Stomach (tissue), 9 donors: ENCODE measurements around the gene XCL1. TPM values are rescaled to one million over a fixed set of nuclear protein-coding genes. Genes with fewer than 3 reads are reported as not detected.

Experiments
- DNase-seq, 2 donors: peaks; one replicate each; pipeline versions ENCODE4 v3.0.0 to v3.0.0-alpha.2; 2013 to 2019
- H3K27ac ChIP-seq, 5 donors: fragments of 200-600 bp in 4 of 5; sonication (generic) in 4 of 5; one replicate each; pipeline ENCODE4 v1.5.1; 2013 to 2019; ENCODE audit warnings: mild to moderate bottlenecking in 1 of 5, moderate library complexity in 1 of 5
- H3K27me3 ChIP-seq, 3 donors: fragments of 200-600 bp; sonication (generic); one replicate each; pipeline ENCODE4 v1.5.1; 2017 to 2019; ENCODE audit warnings: mixed run types in 1 of 3
- H3K36me3 ChIP-seq, 4 donors: fragments of 200-600 bp; sonication (generic); 1 replicate in 3 of 4; 2 replicates in 1 of 4; pipeline ENCODE4 v1.5.1; 2016 to 2019
- H3K4me1 ChIP-seq, 4 donors: fragments of 200-600 bp; sonication (generic); one replicate each; pipeline ENCODE4 v1.5.1; 2016 to 2019
- H3K4me3 ChIP-seq, 4 donors: fragments of 200-600 bp; sonication (generic) in 3 of 4; one replicate each; pipeline ENCODE4 v1.5.1; 2016 to 2019; ENCODE audit warnings: mild to moderate bottlenecking in 1 of 4
- H3K9me3 ChIP-seq, 4 donors: fragments of 200-600 bp; sonication (generic); one replicate each; pipeline ENCODE4 v1.5.1; 2016 to 2019
- CTCF ChIP-seq, 7 experiments: fragments of 450-650 bp in 4 of 7; fragments of 200-600 bp in 3 of 7; sonication (generic) in 3 of 7; IDR thresholded peaks; one replicate each; pipeline ENCODE4 v1.5.1; 2016 to 2019; ENCODE audit warnings: antibody characterized with exemption in 7 of 7, control low read depth in 2 of 7, mild to moderate bottlenecking in 1 of 7
- EP300 ChIP-seq: sonication (generic); formaldehyde crosslinking; IDR thresholded peaks from one replicate; pipeline ENCODE4 v1.6.1; 2017; ENCODE audit warnings: antibody characterized with exemption
- POLR2A ChIP-seq, 4 donors: fragments of 450-650 bp; IDR thresholded peaks; one replicate each; pipeline ENCODE4 v1.6.1; 2016; ENCODE audit warnings: antibody characterized with exemption in 4 of 4, control low read depth in 2 of 4, mild to moderate bottlenecking in 1 of 4, moderate library complexity in 1 of 4
- POLR2AphosphoS5 ChIP-seq, 3 donors: sonication (generic); formaldehyde crosslinking; IDR thresholded peaks; one replicate each; pipeline ENCODE4 v1.6.1; 2016; ENCODE audit warnings: antibody characterized with exemption in 3 of 3
- WGBS, 5 donors: extraction: QIAGEN DNeasy Blood & Tissue Kit in 3 of 5; methylation state at CpG; one replicate each; pipeline versions ENCODE4 v1.1.5 to v1.1.7; 2013 to 2018; 5-methylcytosine and 5-hydroxymethylcytosine counted together
- intact Hi-C: fragments of 100-400 bp; cut with DNase I; formaldehyde crosslinking; loops from one replicate; pipeline ENCODE4 v1.15.1; 2023; ENCODE audit warnings: low total_unique reads
- polyA plus RNA-seq, 3 donors: library from polyadenylated mRNA; stranded (reverse); fragments of 200-250 nt; gene quantifications; one replicate each; pipeline ENCODE4 v1.2.3, GENCODE V29; 2013
- total RNA-seq, 5 donors: library from RNA; depleted of rRNA; stranded (reverse); fragments of >200 nt; gene quantifications; one replicate each; pipeline versions ENCODE4 v1.1.0 to v1.2.3, GENCODE V29; 2014 to 2016
- donor health status: healthy with polysubstance abuse.
- donor health status: Bipolar disorder and iron deficiency.
- donor health status: healthy.

Gene XCL1
- total and polyA plus RNA-seq, 8 donors = 0.23 TPM; not detected in 7

- TF ChIP-seq EP300 (no peak), POLR2A (IDR thresholded peaks at IDR 0.05) (no peak), CTCF (IDR thresholded peaks at IDR 0.05) (no peak), POLR2AphosphoS5 (IDR thresholded peaks at IDR 0.05) (no peak)
- no peak overlapping the region for H3K4me3 ChIP-seq
- DNase-seq = no peak
- no peaks in the 10 kb centered on the region for H3K27me3 ChIP-seq
- peaks cover 0 to 30% (median 0%) of the 10 kb centered on the region in 4 donors for H3K4me1 ChIP-seq
- WGBS, 5 donors = 65 to 85% (median 81%) methylated on average over 5 of the region's 5 CpGs
- no peak overlapping the region for H3K27ac ChIP-seq
- intact Hi-C loops = no loop called here
- no peaks in the 10 kb centered on the region for H3K9me3 ChIP-seq
- H3K36me3 ChIP-seq = no peaks in the 10 kb centered on the region
Observed at GRCh38 chr1:168553680-168554553, 22.5 kb upstream of the XCL1 start.

- Histone ChIP-seq H3K27me3 (no peaks in the 10 kb centered on the region), H3K4me1 (peaks cover 0 to 30% (median 0%) of the 10 kb centered on the region in 4 donors), H3K27ac (no peak overlapping the region), H3K36me3 (no peaks in the 10 kb centered on the region), H3K4me3 (no peak overlapping the region), H3K9me3 (no peaks in the 10 kb centered on the region)
- no peak for DNase-seq
- WGBS, 5 donors = 71 to 88% (median 84%) methylated on average over 5 of the region's 5 CpGs
- intact Hi-C loops = no loop called here
- no peak for TF ChIP-seq POLR2A (IDR thresholded peaks at IDR 0.05)
- TF ChIP-seq CTCF (IDR thresholded peaks at IDR 0.05) = no peak
Observed at GRCh38 chr1:168554603-168555483, 21.6 kb upstream of the XCL1 start.

- WGBS, 5 donors = 64 to 82% (median 70%) methylated on average over 3 of the region's 3 CpGs
- Histone ChIP-seq H3K9me3 (no peaks in the 10 kb centered on the region), H3K4me1 (peaks cover 0 to 30% (median 0%) of the 10 kb centered on the region in 4 donors), H3K36me3 (no peaks in the 10 kb centered on the region), H3K4me3 (no peak overlapping the region), H3K27ac (no peak overlapping the region), H3K27me3 (no peaks in the 10 kb centered on the region)
- no peak for DNase-seq
- intact Hi-C loops = no loop called here
- TF ChIP-seq POLR2A (IDR thresholded peaks at IDR 0.05) (no peak), POLR2AphosphoS5 (IDR thresholded peaks at IDR 0.05) (no peak)
Observed at GRCh38 chr1:168555508-168556046, 20.8 kb upstream of the XCL1 start.

DNA sequence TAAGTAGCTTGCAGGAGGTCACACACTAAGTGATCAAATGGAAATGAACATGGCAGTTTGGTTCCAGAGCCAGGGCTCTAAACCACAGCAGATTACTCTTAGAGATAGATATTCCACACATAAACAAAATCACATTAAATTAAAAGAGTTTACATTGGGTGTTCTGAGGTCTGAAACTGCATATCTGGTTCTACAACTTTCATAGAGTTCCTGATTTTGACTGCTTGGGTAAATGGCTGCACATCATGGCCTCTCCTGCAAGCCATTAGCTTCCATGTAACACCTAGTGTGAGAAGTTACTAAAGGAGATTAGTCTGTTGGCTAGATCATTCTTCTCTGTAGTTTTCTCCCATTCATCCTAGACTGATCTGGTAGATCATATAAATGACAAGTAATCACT, 19.8 kb upstream of the XCL1 start:
- Histone ChIP-seq H3K36me3 (no peaks in the 10 kb centered on the region), H3K9me3 (no peaks in the 10 kb centered on the region), H3K27me3 (no peaks in the 10 kb centered on the region), H3K4me3 (no peak overlapping the region), H3K4me1 (peaks cover 0 to 27% (median 0%) of the 10 kb centered on the region in 4 donors), H3K27ac (no peak overlapping the region)
- DNase-seq = no peak
- no peak for TF ChIP-seq EP300
- no peak for TF ChIP-seq POLR2AphosphoS5 (IDR thresholded peaks at IDR 0.05)
- no peak for TF ChIP-seq POLR2A (IDR thresholded peaks at IDR 0.05)
- TF ChIP-seq CTCF (IDR thresholded peaks at IDR 0.05) = no peak
- intact Hi-C loops = no loop called here
